ENCODE results near the gene GAS6.
"Not testable (repeated sequence)": the region's sequence is repeated elsewhere in the genome, so short reads cannot be mapped to it uniquely, and the experiment has no call there.

GAS6 gene

GRCh38 chr13:113791226-113791625 is 72.7 kb downstream of the GAS6 start:
- no peak for DNase-seq (ENCODE audit: low read depth, low spot score)

- DNase-seq (ENCODE audit: low read depth, low spot score) = not testable (repeated sequence)
These were observed 73.9 kb downstream of the GAS6 start for GRCh38 chr13:113789931-113790330.

GRCh38 chr13:113789167-113789566 is 74.7 kb downstream of the GAS6 start:
- DNase-seq (ENCODE audit: low read depth, low spot score) = no peak

GRCh38 chr13:113788413-113789135 is 75.3 kb downstream of the GAS6 start:
- DNase-seq (ENCODE audit: low read depth, low spot score) = no peak

- no peak for DNase-seq (ENCODE audit: low read depth, low spot score)
These were observed 76.2 kb downstream of the GAS6 start for GRCh38 chr13:113787694-113788093.

GRCh38 chr13:113786262-113786841 is 77.5 kb downstream of the GAS6 start:
- no peak for DNase-seq (ENCODE audit: low read depth, low spot score)

GRCh38 chr13:113785051-113786010 is 78.5 kb downstream of the GAS6 start:
- no peak for DNase-seq (ENCODE audit: low read depth, low spot score)

GRCh38 chr13:113784645-113785024 is 79.2 kb downstream of the GAS6 start:
- DNase-seq (ENCODE audit: low read depth, low spot score) = no peak

GRCh38 chr13:113783966-113784644 is 79.8 kb downstream of the GAS6 start:
- no peak for DNase-seq (ENCODE audit: low read depth, low spot score)

- no peak for DNase-seq (ENCODE audit: low read depth, low spot score)
These were observed 80.5 kb downstream of the GAS6 start for GRCh38 chr13:113783200-113783881.

GRCh38 chr13:113782472-113782871 is 81.4 kb downstream of the GAS6 start:
- DNase-seq (ENCODE audit: low read depth, low spot score) = no peak

GRCh38 chr13:113781571-113781970 is 82.3 kb downstream of the GAS6 start:
- DNase-seq (ENCODE audit: low read depth, low spot score) = no peak

- no peak for DNase-seq (ENCODE audit: low read depth, low spot score)
These were observed 86.3 kb downstream of the GAS6 start for GRCh38 chr13:113777311-113778260.

GRCh38 chr13:113776231-113777125 is 87.4 kb downstream of the GAS6 start:
- DNase-seq (ENCODE audit: low read depth, low spot score) = no peak

GRCh38 chr13:113775451-113776145 is 88.3 kb downstream of the GAS6 start:
- DNase-seq (ENCODE audit: low read depth, low spot score) = no peak

- no peak for DNase-seq (ENCODE audit: low read depth, low spot score)
These were observed 89.4 kb downstream of the GAS6 start for GRCh38 chr13:113774177-113775107.

GRCh38 chr13:113771709-113772331 is 92.1 kb downstream of the GAS6 start:
- no peak for DNase-seq (ENCODE audit: low read depth, low spot score)
